ENCODE data around the gene LIF. TPM values are rescaled to one million over a fixed set of nuclear protein-coding genes. Genes with fewer than 3 reads are reported as not detected.

Gene LIF
- total and polyA plus RNA-seq, 2 experiments from 2014 or later: 1.4 to 1.9 TPM

DNA sequence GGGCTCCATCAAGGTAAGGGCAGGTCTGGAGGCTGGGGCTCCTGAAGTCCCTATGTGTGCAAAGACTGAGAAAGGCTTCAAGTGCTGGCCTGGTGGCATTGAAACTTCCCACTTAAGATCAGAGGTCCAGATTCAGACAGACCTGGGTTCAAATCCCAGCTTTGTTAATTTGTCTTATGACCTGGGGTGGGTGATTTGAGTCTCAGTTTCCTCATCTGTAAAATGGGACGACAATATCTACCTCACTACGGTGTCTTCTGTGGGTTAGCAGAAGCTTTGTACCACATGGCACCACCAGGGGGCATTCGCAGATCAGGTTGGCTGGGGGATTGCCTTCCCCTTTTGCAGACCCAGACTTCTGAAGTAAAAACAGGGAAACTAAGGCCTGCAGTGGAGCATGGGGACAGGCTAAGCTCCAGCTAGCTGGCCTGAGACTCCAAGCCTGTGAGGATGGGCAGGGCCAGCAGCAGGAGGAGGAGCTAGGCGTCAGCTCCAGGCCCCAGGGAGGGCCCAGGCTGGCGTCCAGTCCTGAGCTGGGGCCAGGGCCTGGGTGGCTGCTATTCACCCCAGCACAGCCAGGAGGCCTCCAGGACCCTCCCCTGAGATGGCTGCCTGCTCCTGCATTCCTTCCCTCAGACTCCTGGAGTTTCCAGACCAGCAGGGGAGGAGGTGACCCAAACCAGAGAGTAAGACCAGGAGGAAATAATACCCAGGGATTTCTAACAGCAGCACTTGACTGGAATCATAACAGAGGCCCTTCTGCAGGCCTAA, 41.3 kb upstream of the LIF start:
- in situ Hi-C loops (cut with MboI): loop anchor here (10.0 kb wide), 1 partner anchor 97 kb away; the partner anchor contains the start of gene RNF215
- TF ChIP-seq EZH2 (IDR thresholded peaks at IDR 0.05; ENCODE audit: insufficient read depth, poor library complexity, severe bottlenecking): no peak
- TF ChIP-seq EZH2phosphoT487 (IDR thresholded peaks at IDR 0.05; ENCODE audit: insufficient read depth, low read depth): no peak
- Histone ChIP-seq H3K9me3 (ENCODE audit: low read depth) (no peaks in the 10 kb centered on the region), H4K20me1 (ENCODE audit: insufficient read depth) (no peaks in the 10 kb centered on the region), H2AFZ (no peak overlapping the region; the same call in 1 of the 2 replicates), H3K4me2 (ENCODE audit: unreplicated experiment) (peak overlapping the region; percentile 67), H3K27me3 (replicated peaks; ENCODE audit: insufficient read depth) (no peaks in the 10 kb centered on the region), H3K4me1 (ENCODE audit: insufficient read depth) (peaks cover 20% of the 10 kb centered on the region), H3F3A (ENCODE audit: insufficient read depth) (peaks cover 17% of the 10 kb centered on the region), H3K79me2 (ENCODE audit: insufficient read depth) (no peaks in the 10 kb centered on the region), H3K9me2 (ENCODE audit: insufficient read depth) (no peaks in the 10 kb centered on the region), H3K36me3 (ENCODE audit: low read depth) (no peaks in the 10 kb centered on the region), H3K27ac (peak overlapping the region; percentile 20; the same call in 1 of the 2 replicates), H3K4me3 (peak overlapping the region; percentile 82), H3K9ac (peak overlapping the region; percentile 79; the same call in 1 of the 2 replicates)
- WGBS, 2 experiments (ENCODE audit: low coverage in 1 of 2, low lambda C conversion rate in 2 of 2, missing lambda C conversion rate in 2 of 2): 11 to 22% methylated on average over 5 of the region's 5 CpGs
- peak; percentile 91 for DNase-seq

DNA sequence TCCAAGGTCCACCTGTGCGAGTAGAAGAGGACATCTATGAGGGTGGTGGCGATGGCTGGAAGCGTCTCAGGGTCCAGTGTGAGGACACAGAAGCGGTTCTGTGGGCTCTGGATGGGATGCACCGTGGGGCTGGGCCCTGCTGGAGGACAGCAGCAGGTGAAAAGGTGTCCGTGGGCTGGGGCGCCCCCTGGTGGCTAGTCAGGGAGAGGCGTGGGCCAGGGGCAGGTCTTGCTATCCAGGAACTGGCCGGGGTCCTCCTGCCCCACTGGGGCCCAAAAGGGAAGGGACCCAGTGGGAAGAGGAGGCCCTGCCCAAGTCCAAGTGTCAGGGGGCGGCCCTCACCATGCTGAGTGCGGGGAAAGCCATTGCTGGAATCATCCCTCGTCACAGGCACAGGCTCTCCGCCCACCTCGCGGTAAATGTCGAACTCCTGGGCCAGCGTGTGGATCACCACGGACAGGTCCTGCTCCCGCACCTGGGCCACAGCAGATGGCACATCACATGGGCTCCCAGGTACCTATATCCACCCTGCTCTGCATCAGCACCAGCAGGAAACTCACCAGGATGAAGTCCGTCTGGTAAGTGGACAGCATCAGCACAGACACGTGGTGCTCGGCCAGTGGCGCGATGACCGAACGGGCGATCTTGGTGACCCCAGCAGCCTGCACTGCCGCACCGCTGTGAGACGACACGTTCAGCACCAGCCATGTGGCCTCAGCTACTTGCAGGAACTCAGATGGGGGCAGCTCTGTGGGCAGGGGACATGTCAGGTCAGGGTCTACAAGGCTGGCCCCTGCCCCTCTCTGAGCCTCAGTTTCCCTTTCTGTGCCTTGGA, 40.5 kb upstream of the LIF start:
- no peak overlapping the region for H2AFZ ChIP-seq
- peak; percentile 47 for DNase-seq
- H3K4me1 ChIP-seq (ENCODE audit: insufficient read depth): peaks cover 20% of the 10 kb centered on the region
- H3F3A ChIP-seq (ENCODE audit: insufficient read depth): peaks cover 16% of the 10 kb centered on the region
- H3K27ac ChIP-seq: no peak overlapping the region
- H3K4me3 ChIP-seq: no peak overlapping the region
- no peaks in the 10 kb centered on the region for H3K79me2 ChIP-seq (ENCODE audit: insufficient read depth)
- no peaks in the 10 kb centered on the region for H3K9me3 ChIP-seq (ENCODE audit: low read depth)
- H3K9ac ChIP-seq: no peak overlapping the region
- TF ChIP-seq EZH2phosphoT487 (IDR thresholded peaks at IDR 0.05; ENCODE audit: insufficient read depth, low read depth): no peak
- no peak for TF ChIP-seq EZH2 (IDR thresholded peaks at IDR 0.05; ENCODE audit: insufficient read depth, poor library complexity, severe bottlenecking)
- no peaks in the 10 kb centered on the region for H3K9me2 ChIP-seq (ENCODE audit: insufficient read depth)
- H3K27me3 ChIP-seq (replicated peaks; ENCODE audit: insufficient read depth): no peaks in the 10 kb centered on the region
- in situ Hi-C loops (cut with MboI): loop anchor here (10.0 kb wide), 1 partner anchor 98 kb away; the partner anchor contains the start of gene RNF215
- no peaks in the 10 kb centered on the region for H3K36me3 ChIP-seq (ENCODE audit: low read depth)
- no peak overlapping the region for H3K4me2 ChIP-seq (ENCODE audit: unreplicated experiment)
- 65 to 67% methylated on average over 30 to 31 of the region's 31 CpGs for WGBS, 2 experiments (ENCODE audit: low coverage in 1 of 2, low lambda C conversion rate in 2 of 2, missing lambda C conversion rate in 2 of 2)
- H4K20me1 ChIP-seq (ENCODE audit: insufficient read depth): no peaks in the 10 kb centered on the region

DNA sequence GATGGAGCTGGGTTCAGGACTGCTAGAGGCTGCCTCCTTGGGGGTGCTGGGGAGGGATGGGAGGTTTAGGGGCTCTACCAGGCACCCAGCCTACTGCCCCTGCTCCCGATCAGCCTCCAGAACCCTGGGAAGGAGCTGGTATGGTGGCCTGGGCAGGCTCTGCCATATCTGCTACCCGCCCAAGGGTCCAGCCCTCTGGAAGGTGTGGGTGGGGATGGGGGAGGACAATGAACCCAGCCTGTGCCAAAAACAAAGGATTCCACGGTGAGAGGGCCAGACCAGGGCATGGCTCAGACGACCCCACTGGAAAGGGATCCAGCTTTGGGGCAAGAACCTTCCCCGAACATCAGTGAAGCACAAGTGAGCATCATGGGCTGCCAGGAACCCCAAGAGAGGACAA, 39.8 kb upstream of the LIF start:
- no peaks in the 10 kb centered on the region for H4K20me1 ChIP-seq (ENCODE audit: insufficient read depth)
- no peak overlapping the region for H2AFZ ChIP-seq
- H3K9me2 ChIP-seq (ENCODE audit: insufficient read depth): no peaks in the 10 kb centered on the region
- no peaks in the 10 kb centered on the region for H3K36me3 ChIP-seq (ENCODE audit: low read depth)
- no peaks in the 10 kb centered on the region for H3K9me3 ChIP-seq (ENCODE audit: low read depth)
- no peak overlapping the region for H3K27ac ChIP-seq
- no peak for TF ChIP-seq EZH2phosphoT487 (IDR thresholded peaks at IDR 0.05; ENCODE audit: insufficient read depth, low read depth)
- no peak for TF ChIP-seq EZH2 (IDR thresholded peaks at IDR 0.05; ENCODE audit: insufficient read depth, poor library complexity, severe bottlenecking)
- H3K27me3 ChIP-seq (replicated peaks; ENCODE audit: insufficient read depth): no peaks in the 10 kb centered on the region
- H3K4me3 ChIP-seq: no peak overlapping the region
- H3K4me2 ChIP-seq (ENCODE audit: unreplicated experiment): no peak overlapping the region
- DNase-seq: no peak
- 84 to 90% methylated on average over 4 to 5 of the region's 5 CpGs for WGBS, 2 experiments (ENCODE audit: low coverage in 1 of 2, low lambda C conversion rate in 2 of 2, missing lambda C conversion rate in 2 of 2)
- no peaks in the 10 kb centered on the region for H3K79me2 ChIP-seq (ENCODE audit: insufficient read depth)
- H3K9ac ChIP-seq: no peak overlapping the region
- in situ Hi-C loops (cut with MboI): loop anchor here (10.0 kb wide), 1 partner anchor 98 kb away; the partner anchor contains the start of gene RNF215
- peaks cover 10% of the 10 kb centered on the region for H3F3A ChIP-seq (ENCODE audit: insufficient read depth)
- peaks cover 20% of the 10 kb centered on the region for H3K4me1 ChIP-seq (ENCODE audit: insufficient read depth)

DNA sequence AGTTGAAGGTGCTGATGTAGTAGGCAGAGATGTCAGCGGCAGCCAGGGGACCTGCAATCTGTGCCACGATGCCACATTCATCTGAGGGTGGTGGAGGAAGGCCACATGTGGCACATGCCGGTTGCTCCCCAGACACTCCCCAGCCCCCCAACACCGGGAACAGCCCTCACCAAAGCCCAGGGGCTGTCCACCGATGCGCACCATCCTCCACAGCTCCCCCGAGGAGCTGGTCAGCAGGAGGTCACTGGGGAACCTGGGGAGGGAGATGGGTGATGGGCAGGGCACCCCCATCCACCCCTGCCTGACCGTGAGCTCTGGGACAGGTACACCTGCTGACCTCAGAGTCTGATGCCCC, 39.3 kb upstream of the LIF start:
- no peaks in the 10 kb centered on the region for H3K9me3 ChIP-seq (ENCODE audit: low read depth)
- H3K4me3 ChIP-seq: no peak overlapping the region
- no peak overlapping the region for H3K27ac ChIP-seq
- H3K4me1 ChIP-seq (ENCODE audit: insufficient read depth): peaks cover 17% of the 10 kb centered on the region
- H4K20me1 ChIP-seq (ENCODE audit: insufficient read depth): no peaks in the 10 kb centered on the region
- H3K79me2 ChIP-seq (ENCODE audit: insufficient read depth): no peaks in the 10 kb centered on the region
- no peak overlapping the region for H2AFZ ChIP-seq
- no peak overlapping the region for H3K9ac ChIP-seq
- H3K9me2 ChIP-seq (ENCODE audit: insufficient read depth): no peaks in the 10 kb centered on the region
- peaks cover 5% of the 10 kb centered on the region for H3F3A ChIP-seq (ENCODE audit: insufficient read depth)
- no peak overlapping the region for H3K4me2 ChIP-seq (ENCODE audit: unreplicated experiment)
- 81 to 90% methylated on average over 8 of the region's 8 CpGs for WGBS, 2 experiments (ENCODE audit: low coverage in 1 of 2, low lambda C conversion rate in 2 of 2, missing lambda C conversion rate in 2 of 2)
- no peaks in the 10 kb centered on the region for H3K27me3 ChIP-seq (replicated peaks; ENCODE audit: insufficient read depth)
- no peak for TF ChIP-seq EZH2 (IDR thresholded peaks at IDR 0.05; ENCODE audit: insufficient read depth, poor library complexity, severe bottlenecking)
- no peak for TF ChIP-seq EZH2phosphoT487 (IDR thresholded peaks at IDR 0.05; ENCODE audit: insufficient read depth, low read depth)
- no peak for DNase-seq
- H3K36me3 ChIP-seq (ENCODE audit: low read depth): no peaks in the 10 kb centered on the region
- in situ Hi-C loops (cut with MboI): loop anchor here (10.0 kb wide), 1 partner anchor 99 kb away; the partner anchor contains the start of gene RNF215

Measured in GM23248 (cell line).